Measurements from ENCODE around the gene CBLB. TPM values are rescaled to one million over a fixed set of nuclear protein-coding genes. Genes with fewer than 3 reads are reported as not detected.
A peak's percentile ranks its signal among the peaks of the same experiment; 100 is the strongest.

CBLB gene
- 16.7 and 19.0 TPM in 2 replicates for total RNA-seq

DNA sequence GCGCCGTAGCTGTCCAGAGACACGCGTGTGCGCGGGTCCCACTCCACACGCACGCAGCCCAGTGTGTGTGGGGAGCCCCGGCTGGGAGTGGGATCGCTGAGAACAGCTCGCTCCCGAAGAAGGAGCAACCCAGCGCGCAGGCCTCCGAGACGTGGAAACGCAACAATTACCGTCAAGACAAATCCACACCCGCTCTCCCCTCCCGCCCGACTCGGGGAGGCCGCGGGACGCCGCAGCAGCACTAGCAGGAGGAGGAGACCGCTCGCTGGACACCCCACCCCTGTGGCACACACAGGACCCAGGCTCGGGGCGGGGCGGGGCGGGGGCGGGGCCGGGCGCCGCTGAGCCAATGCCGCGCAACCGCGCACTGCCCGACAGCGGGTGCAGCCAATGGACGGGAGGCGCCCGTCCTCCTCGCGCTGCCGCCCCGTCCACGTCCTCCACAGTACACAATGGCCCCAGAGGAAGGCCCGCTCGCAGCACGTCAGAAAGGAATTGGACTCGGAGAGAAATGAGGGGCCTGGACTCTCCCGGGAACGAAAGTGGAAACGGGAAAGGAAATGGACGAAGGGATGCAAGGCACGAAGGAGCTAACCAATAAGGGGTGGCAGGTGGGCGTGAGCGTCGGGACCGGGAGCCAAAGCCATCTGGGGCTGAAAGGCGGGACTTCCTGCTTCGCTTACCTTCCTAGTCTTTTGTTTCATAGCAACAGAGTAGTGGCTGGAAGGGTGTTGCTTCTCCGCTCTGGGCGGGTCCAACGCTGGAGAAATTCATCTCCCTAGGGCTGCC, at the start of gene CBLB:
Gene CBLB, minus strand, starts transcription at position 271 of the 789 bp plus-strand sequence. CDS start 1,435 bp downstream, outside the sequence.
- DNase-seq (ENCODE audit: low read depth, low spot score), result peak; percentile 81

- DNase-seq (ENCODE audit: low read depth, low spot score), result no peak
Observed at GRCh38 chr3:105916767-105917166, 48.0 kb upstream of the CBLB start.

- no peak for DNase-seq (ENCODE audit: low read depth, low spot score)
Observed at GRCh38 chr3:105915524-105915923, 46.7 kb upstream of the CBLB start.

DNA sequence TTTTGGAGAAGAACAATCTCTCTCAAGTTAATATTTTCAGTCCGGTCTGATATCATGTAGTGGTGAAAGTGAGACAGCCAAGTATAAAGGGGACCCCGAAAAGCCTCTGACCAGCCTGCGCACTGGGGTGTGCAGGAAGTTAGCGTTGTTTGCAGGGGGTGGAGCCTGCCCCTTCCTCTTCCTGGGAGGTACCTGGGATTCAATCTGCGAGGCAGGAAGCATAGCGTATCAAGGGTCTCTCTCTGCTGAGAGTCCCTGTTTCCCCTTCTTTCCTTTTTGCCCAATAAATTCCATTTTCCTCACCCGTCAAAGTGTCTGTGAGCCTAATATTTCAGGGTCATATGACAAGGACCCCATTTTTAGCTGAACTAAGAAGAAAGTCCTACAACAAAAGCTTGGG, 44.8 kb upstream of the CBLB start:
- DNase-seq (ENCODE audit: low read depth, low spot score), result no peak

- DNase-seq (ENCODE audit: low read depth, low spot score), result no peak
Observed at GRCh38 chr3:105912891-105913290, 44.1 kb upstream of the CBLB start.

DNA sequence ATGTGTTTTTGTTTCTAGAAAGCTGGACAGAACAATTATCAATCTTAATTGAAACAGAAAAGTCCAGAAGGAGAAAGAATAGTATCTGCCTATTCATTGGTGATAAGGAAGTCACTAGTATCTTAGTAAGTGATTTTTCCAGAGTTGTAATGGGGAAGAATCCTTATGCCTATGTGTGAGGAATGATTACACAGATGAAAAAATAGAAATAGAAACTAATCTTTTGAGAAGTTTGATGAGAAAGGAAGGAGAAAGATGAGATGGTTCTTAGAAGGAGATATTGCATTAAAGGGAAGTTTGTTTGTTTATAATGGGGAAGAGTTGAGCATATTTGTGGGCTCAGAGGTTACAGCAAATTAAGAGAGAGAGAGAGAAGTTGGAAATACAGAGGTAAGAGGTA, 42.7 kb upstream of the CBLB start:
- DNase-seq (ENCODE audit: low read depth, low spot score), result no peak

- DNase-seq (ENCODE audit: low read depth, low spot score), result no peak
Observed at GRCh38 chr3:105907777-105908176, 39.0 kb upstream of the CBLB start.

DNA sequence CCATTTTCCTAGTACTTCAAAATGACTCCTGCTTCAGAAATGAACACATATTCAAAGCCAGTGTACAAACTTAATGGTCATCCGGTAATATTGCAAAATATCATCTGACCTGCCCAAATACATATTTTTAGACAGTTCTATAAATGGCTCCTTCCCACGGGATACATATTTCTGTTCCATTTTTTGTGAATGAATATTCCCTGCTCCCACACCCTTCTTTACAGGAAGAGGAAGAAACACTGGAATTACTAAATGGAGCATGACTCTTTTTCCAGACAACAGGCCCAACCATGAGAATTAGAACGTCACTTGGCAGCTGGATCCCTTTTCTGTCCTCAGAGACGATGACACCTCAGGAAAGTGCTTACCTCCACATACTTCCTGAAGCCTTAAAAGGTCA, 38.0 kb upstream of the CBLB start:
- DNase-seq (ENCODE audit: low read depth, low spot score), result no peak

GRCh38 chr3:105906345-105906744, 37.5 kb upstream of the CBLB start:
- DNase-seq (ENCODE audit: low read depth, low spot score), result no peak

- no peak for DNase-seq (ENCODE audit: low read depth, low spot score)
Observed at GRCh38 chr3:105905328-105905727, 36.5 kb upstream of the CBLB start.

GRCh38 chr3:105904678-105905284, 36.0 kb upstream of the CBLB start:
- DNase-seq (ENCODE audit: low read depth, low spot score), result peak; percentile 15

- DNase-seq (ENCODE audit: low read depth, low spot score), result no peak
Observed at GRCh38 chr3:105904251-105904650, 35.4 kb upstream of the CBLB start.

- DNase-seq (ENCODE audit: low read depth, low spot score), result no peak
Observed at GRCh38 chr3:105899516-105899915, 30.7 kb upstream of the CBLB start.

GRCh38 chr3:105891101-105891500, 22.3 kb upstream of the CBLB start:
- no peak for DNase-seq (ENCODE audit: low read depth, low spot score)

DNA sequence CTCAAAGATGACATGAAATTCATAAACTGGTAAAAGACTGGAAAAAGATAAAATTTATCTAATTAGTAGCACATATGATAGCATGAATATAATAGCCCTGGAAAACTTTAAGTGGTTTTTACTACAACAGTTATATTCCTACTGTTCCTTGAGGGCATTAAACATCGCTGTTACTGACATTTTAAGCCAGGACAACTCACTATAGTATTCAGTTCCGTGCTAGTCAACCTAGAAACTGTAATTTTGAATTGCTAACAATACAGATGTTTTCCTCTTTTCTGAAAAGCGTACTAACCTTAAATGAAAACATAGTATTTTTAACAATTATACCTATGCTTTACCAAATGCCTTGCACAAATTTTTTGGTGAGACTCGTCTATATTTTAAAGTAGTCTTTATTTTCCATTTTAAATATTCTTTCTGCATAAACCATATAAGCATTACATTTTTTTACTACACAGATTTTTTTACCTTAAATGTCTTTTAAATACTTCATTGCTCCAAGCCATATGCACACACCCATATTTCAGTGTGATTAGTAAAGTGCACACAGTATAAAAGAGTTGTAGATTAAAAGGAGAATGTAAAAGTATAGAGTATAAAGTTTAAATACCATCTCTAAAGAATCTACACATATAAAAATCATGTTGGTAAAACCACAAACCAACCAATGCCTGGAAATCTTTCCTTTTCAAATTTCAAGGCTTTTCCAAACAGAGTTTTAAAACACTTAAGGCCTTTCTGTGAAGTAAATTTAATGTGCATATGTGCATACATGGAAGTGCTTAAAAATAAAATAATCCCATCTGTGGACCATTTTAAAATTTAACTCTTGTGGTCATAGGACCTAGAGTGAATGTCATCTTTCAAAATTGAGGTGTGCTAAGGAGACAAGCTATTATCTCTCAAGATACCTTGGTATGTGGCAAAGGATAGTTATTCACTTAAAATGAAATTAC, 20.1 kb upstream of the CBLB start:
- no peak for DNase-seq (ENCODE audit: low read depth, low spot score)

DNA sequence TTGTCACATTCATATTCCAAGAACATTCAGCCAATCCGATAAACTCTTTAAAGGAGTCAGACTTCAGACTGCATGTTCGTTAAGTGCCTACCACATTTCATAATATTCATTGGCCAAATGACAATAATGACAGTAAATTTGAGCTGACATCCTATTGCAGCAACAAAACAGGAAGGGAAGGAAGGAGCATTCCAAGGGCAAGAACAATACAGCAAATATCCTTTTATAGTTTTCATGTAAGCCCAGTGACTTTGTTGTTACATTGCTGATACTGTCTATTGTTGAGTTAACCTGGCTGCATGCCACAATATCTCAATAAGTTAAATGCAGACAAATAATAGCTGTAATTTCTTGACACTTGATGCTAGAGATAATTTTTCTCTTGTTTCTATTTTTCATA, 16.4 kb upstream of the CBLB start:
- peak; percentile 56 for DNase-seq (ENCODE audit: low read depth, low spot score)

GRCh38 chr3:105883798-105884377, 15.1 kb upstream of the CBLB start:
- DNase-seq (ENCODE audit: low read depth, low spot score), result no peak

DNA sequence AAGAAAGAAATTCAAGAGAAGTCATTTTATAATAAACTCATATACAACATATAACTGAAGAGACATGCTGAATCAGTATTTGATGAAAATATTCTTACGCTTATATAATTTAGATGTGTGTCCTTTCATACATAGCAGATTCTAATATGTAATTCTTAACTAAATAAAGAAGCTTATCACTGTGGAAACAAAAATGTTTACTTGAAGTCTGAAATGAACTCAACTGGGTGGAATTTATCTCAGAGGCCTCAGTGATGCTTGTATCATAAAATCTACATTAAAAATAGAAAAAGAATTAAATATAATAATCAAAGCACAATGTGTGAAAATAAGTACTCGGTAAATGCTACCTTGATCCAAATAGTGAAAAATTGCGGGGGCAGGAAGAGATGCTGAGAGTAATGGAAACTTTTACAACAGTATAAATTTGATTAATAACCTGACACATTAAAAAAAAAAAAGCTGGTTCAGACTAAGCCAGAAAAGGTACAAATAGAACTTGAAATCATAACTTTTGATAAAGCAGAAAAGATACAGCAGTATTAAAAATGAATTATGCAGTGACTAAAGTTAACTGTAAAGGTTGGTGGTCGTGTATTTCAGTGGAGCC, 12.0 kb upstream of the CBLB start:
- no peak for DNase-seq (ENCODE audit: low read depth, low spot score)

- DNase-seq (ENCODE audit: low read depth, low spot score), result no peak
Observed at GRCh38 chr3:105878061-105878460, 9.2 kb upstream of the CBLB start.

GRCh38 chr3:105877336-105877910, 8.6 kb upstream of the CBLB start:
- DNase-seq (ENCODE audit: low read depth, low spot score), result no peak
